ENCODE data around the gene DPYSL5. TPM values are rescaled to one million over a fixed set of nuclear protein-coding genes. Genes with fewer than 3 reads are reported as not detected.

DPYSL5 gene
- total RNA-seq, 2 experiments from 2014 or later, result not detected

DNA sequence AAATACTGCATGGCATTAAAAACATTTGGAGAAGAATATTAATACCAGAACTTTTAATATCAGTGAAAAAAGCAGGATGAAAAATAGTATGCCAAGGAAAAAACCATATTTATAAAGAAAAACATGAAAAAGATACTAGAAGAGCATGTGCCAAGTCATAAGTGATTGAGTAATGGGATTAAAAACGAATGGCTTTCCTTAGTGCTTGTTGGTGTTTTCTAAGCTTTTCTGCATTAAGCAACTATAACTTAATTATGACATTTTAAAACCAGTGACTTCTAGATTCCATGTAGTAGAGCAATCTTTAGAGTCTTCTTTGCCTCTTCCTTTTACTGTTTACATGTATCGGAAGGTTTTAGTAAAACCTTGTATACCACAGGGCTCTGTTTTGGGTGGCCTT lies 129.1 kb downstream of the DPYSL5 start:
- no peaks in the 10 kb centered on the region for H3K27me3 ChIP-seq (ENCODE audit: control insufficient read depth in 1 of 2, insufficient read depth in 2 of 2, low read length in 2 of 2)
- no peak overlapping the region for H3K27ac Mint-ChIP-seq
- H3K36me3 ChIP-seq (ENCODE audit: insufficient read depth, low read length), result no peaks in the 10 kb centered on the region
- H3K4me3 Mint-ChIP-seq, result no peak overlapping the region
- no peaks in the 10 kb centered on the region for H3K9me3 ChIP-seq (ENCODE audit: control insufficient read depth in 1 of 2, insufficient read depth in 1 of 2, low read length in 2 of 2)
- no peaks in the 10 kb centered on the region for H3K9me3 Mint-ChIP-seq
- TF ChIP-seq, protein P1, sequence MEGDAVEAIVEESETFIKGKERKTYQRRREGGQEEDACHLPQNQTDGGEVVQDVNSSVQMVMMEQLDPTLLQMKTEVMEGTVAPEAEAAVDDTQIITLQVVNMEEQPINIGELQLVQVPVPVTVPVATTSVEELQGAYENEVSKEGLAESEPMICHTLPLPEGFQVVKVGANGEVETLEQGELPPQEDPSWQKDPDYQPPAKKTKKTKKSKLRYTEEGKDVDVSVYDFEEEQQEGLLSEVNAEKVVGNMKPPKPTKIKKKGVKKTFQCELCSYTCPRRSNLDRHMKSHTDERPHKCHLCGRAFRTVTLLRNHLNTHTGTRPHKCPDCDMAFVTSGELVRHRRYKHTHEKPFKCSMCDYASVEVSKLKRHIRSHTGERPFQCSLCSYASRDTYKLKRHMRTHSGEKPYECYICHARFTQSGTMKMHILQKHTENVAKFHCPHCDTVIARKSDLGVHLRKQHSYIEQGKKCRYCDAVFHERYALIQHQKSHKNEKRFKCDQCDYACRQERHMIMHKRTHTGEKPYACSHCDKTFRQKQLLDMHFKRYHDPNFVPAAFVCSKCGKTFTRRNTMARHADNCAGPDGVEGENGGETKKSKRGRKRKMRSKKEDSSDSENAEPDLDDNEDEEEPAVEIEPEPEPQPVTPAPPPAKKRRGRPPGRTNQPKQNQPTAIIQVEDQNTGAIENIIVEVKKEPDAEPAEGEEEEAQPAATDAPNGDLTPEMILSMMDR (IDR thresholded peaks at IDR 0.05), result no peak
- no peaks in the 10 kb centered on the region for H3K27me3 Mint-ChIP-seq
- DNase-seq, result no peak
- H3K4me1 Mint-ChIP-seq (ENCODE audit: low read depth), result peaks cover under 1% of the 10 kb centered on the region
- ChIA-PET POLR2A (no interaction called here), CTCF (interaction anchor here (1.5 kb wide), 1 partner anchor 16 kb away, joined by 4 read pairs; no protein-coding TSS in a partner anchor)
- no peak overlapping the region for H3K4me3 ChIP-seq (ENCODE audit: low read length)
- no peaks in the 10 kb centered on the region for H3K36me3 Mint-ChIP-seq (ENCODE audit: low read depth)
- intact Hi-C loops (cut with DNase I, micrococcal nuclease), result no loop called here
- H3K27ac ChIP-seq (ENCODE audit: low read depth in 1 of 2, low read length in 2 of 2), result no peak overlapping the region
- no peak for ATAC-seq (ENCODE audit: poor library complexity)
- no peaks in the 10 kb centered on the region for H3K4me1 ChIP-seq (ENCODE audit: insufficient read depth, low read length)

- H3K27me3 ChIP-seq (ENCODE audit: control insufficient read depth in 1 of 2, insufficient read depth in 2 of 2, low read length in 2 of 2), result no peaks in the 10 kb centered on the region
- no peak overlapping the region for H3K27ac ChIP-seq (ENCODE audit: low read depth in 1 of 2, low read length in 2 of 2)
- H3K9me3 ChIP-seq (ENCODE audit: control insufficient read depth in 1 of 2, insufficient read depth in 1 of 2, low read length in 2 of 2), result no peaks in the 10 kb centered on the region
- TF ChIP-seq, protein P1 (IDR thresholded peaks at IDR 0.05), result no peak
- no peak for DNase-seq
- no peak overlapping the region for H3K4me3 ChIP-seq (ENCODE audit: low read length)
- no peaks in the 10 kb centered on the region for H3K4me1 Mint-ChIP-seq (ENCODE audit: low read depth)
- intact Hi-C loops (cut with DNase I, micrococcal nuclease), result no loop called here
- H3K9me3 Mint-ChIP-seq, result no peaks in the 10 kb centered on the region
- no peaks in the 10 kb centered on the region for H3K4me1 ChIP-seq (ENCODE audit: insufficient read depth, low read length)
- CTCF ChIA-PET, result interaction anchor here (1.5 kb wide), 1 partner anchor 17 kb away, joined by 4 read pairs; no protein-coding TSS in a partner anchor
- H3K4me3 Mint-ChIP-seq, result no peak overlapping the region
- H3K27ac Mint-ChIP-seq, result no peak overlapping the region
- H3K36me3 ChIP-seq (ENCODE audit: insufficient read depth, low read length), result no peaks in the 10 kb centered on the region
- ATAC-seq (ENCODE audit: poor library complexity), result no peak
- POLR2A ChIA-PET, result no interaction called here
- H3K36me3 Mint-ChIP-seq (ENCODE audit: low read depth), result no peaks in the 10 kb centered on the region
- H3K27me3 Mint-ChIP-seq, result no peaks in the 10 kb centered on the region
Observed at GRCh38 chr2:26978061-26978596, 130.2 kb downstream of the DPYSL5 start.

DNA sequence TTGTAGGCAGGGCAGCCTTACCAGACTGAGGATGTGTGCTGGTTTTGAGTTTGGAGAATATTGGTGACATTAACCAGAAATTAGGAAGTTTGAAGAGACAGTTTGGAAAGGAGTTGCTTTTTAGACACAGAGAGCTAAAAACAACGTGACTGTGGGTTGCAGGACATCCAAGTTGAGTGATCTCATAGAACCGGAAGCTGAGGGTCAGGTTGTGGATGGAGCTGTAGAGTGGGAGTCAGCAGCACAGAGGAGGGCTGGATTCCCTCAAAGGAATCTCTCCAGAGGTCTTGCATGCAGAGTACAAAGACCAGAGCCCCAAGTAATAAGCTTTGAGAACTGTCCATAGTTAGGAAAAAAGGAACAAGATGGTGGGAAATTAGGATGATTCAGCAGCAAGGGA lies 131.8 kb downstream of the DPYSL5 start:
- no peak overlapping the region for H3K27ac Mint-ChIP-seq
- no peaks in the 10 kb centered on the region for H3K9me3 Mint-ChIP-seq
- H3K4me1 Mint-ChIP-seq (ENCODE audit: low read depth), result no peaks in the 10 kb centered on the region
- intact Hi-C loops (cut with DNase I, micrococcal nuclease), result no loop called here
- no peak overlapping the region for H3K4me3 ChIP-seq (ENCODE audit: low read length)
- TF ChIP-seq, protein P1 (IDR thresholded peaks at IDR 0.05), result no peak
- no peaks in the 10 kb centered on the region for H3K4me1 ChIP-seq (ENCODE audit: insufficient read depth, low read length)
- no peaks in the 10 kb centered on the region for H3K36me3 Mint-ChIP-seq (ENCODE audit: low read depth)
- H3K27me3 ChIP-seq (ENCODE audit: control insufficient read depth in 1 of 2, insufficient read depth in 2 of 2, low read length in 2 of 2), result no peaks in the 10 kb centered on the region
- H3K27me3 Mint-ChIP-seq, result no peaks in the 10 kb centered on the region
- ATAC-seq (ENCODE audit: poor library complexity), result no peak
- H3K27ac ChIP-seq (ENCODE audit: low read depth in 1 of 2, low read length in 2 of 2), result no peak overlapping the region
- no peak overlapping the region for H3K4me3 Mint-ChIP-seq
- H3K36me3 ChIP-seq (ENCODE audit: insufficient read depth, low read length), result no peaks in the 10 kb centered on the region
- ChIA-PET CTCF (no interaction called here), POLR2A (no interaction called here)
- no peak for DNase-seq
- no peaks in the 10 kb centered on the region for H3K9me3 ChIP-seq (ENCODE audit: control insufficient read depth in 1 of 2, insufficient read depth in 1 of 2, low read length in 2 of 2)
